Measurements from ENCODE around the gene OXNAD1. TPM values are rescaled to one million over a fixed set of nuclear protein-coding genes. Genes with fewer than 3 reads are reported as not detected.

OXNAD1 gene
- total RNA-seq, 2 experiments from 2014 or later = 26.9 to 27.1 TPM

GRCh38 chr3:16264174-16264707 is 771 bp upstream of the OXNAD1 start:
- peak; percentile 23 for DNase-seq
- Mint-ChIP-seq H3K4me3 (peak overlapping the region; percentile 96), H3K9me3 (no peaks in the 10 kb centered on the region), H3K4me1 (peaks cover 44% of the 10 kb centered on the region), H3K36me3 (ENCODE audit: low read depth) (peaks cover 11% of the 10 kb centered on the region), H3K27me3 (no peaks in the 10 kb centered on the region), H3K27ac (peak overlapping the region; percentile 93)
- ChIA-PET POLR2A (interaction anchor here (0.7 to 3.4 kb wide), 22 partner anchors 10 to 1317 kb away, joined by 3 to 26 read pairs (median 4); partner anchors contain the start of genes CAPN7, NR2C2 and PLCL2), CTCF (interaction anchor here (0.6 to 7.8 kb wide), 15 partner anchors 15 to 1665 kb away, joined by 3 to 75 read pairs (median 6); no protein-coding TSS in a partner anchor)

GRCh38 chr3:16265455-16265786 is 409 bp downstream of the OXNAD1 start:
- Mint-ChIP-seq H3K4me1 (peaks cover 42% of the 10 kb centered on the region), H3K9me3 (no peaks in the 10 kb centered on the region), H3K27ac (peak overlapping the region; percentile 93), H3K36me3 (ENCODE audit: low read depth) (peaks cover 10% of the 10 kb centered on the region), H3K4me3 (peak overlapping the region; percentile 96), H3K27me3 (no peaks in the 10 kb centered on the region)
- ChIA-PET POLR2A (interaction anchor here (0.9 to 3.4 kb wide), 22 partner anchors 9 to 1477 kb away, joined by 3 to 26 read pairs (median 5); partner anchors contain the start of genes CAPN7, NR2C2, RFTN1 and TBC1D5), CTCF (interaction anchor here (1.0 to 7.8 kb wide), 12 partner anchors 9 to 296 kb away, joined by 3 to 75 read pairs (median 7); no protein-coding TSS in a partner anchor)
- no peak for DNase-seq

- ChIA-PET POLR2A (interaction anchor here (1.3 to 3.4 kb wide), 4 partner anchors 12 to 247 kb away, joined by 4 to 17 read pairs (median 8); partner anchors contain the start of gene RFTN1), CTCF (interaction anchor here (0.9 to 7.8 kb wide), 14 partner anchors 12 to 333 kb away, joined by 3 to 75 read pairs (median 14); no protein-coding TSS in a partner anchor)
- H3K4me3 Mint-ChIP-seq = peak overlapping the region; percentile 9
- peaks cover 38% of the 10 kb centered on the region for H3K4me1 Mint-ChIP-seq
- H3K36me3 Mint-ChIP-seq (ENCODE audit: low read depth) = peaks cover 17% of the 10 kb centered on the region
- peak overlapping the region; percentile 41 for H3K27ac Mint-ChIP-seq
- DNase-seq = no peak
- H3K9me3 Mint-ChIP-seq = no peaks in the 10 kb centered on the region
- H3K27me3 Mint-ChIP-seq = no peaks in the 10 kb centered on the region
Observed at GRCh38 chr3:16266714-16267113, 1.7 kb downstream of the OXNAD1 start.

GRCh38 chr3:16270855-16271254 is 5.8 kb downstream of the OXNAD1 start:
- DNase-seq = no peak
- Mint-ChIP-seq H3K9me3 (no peaks in the 10 kb centered on the region), H3K27ac (no peak overlapping the region), H3K36me3 (ENCODE audit: low read depth) (peaks cover 27% of the 10 kb centered on the region), H3K27me3 (no peaks in the 10 kb centered on the region), H3K4me1 (peaks cover 29% of the 10 kb centered on the region), H3K4me3 (no peak overlapping the region)
- ChIA-PET CTCF (interaction anchor here (2.9 to 7.8 kb wide), 2 partner anchors 15 to 19 kb away, joined by 11 to 75 read pairs; no protein-coding TSS in a partner anchor), POLR2A (interaction anchor here (1.4 kb wide), 1 partner anchor 15 kb away, joined by 5 read pairs; no protein-coding TSS in a partner anchor)

GRCh38 chr3:16272588-16272987 is 7.6 kb downstream of the OXNAD1 start:
- Mint-ChIP-seq H3K36me3 (ENCODE audit: low read depth) (peaks cover 30% of the 10 kb centered on the region), H3K27ac (no peak overlapping the region), H3K4me3 (no peak overlapping the region), H3K9me3 (no peaks in the 10 kb centered on the region), H3K27me3 (no peaks in the 10 kb centered on the region), H3K4me1 (peaks cover 12% of the 10 kb centered on the region)
- POLR2A ChIA-PET = interaction anchor here (1.2 kb wide), 1 partner anchor 239 kb away, joined by 3 read pairs; no protein-coding TSS in a partner anchor
- CTCF ChIA-PET = interaction anchor here (0.7 to 2.9 kb wide), 8 partner anchors 14 to 616 kb away, joined by 3 to 11 read pairs (median 4); no protein-coding TSS in a partner anchor
- DNase-seq = no peak

- Mint-ChIP-seq H3K27ac (no peak overlapping the region), H3K9me3 (no peaks in the 10 kb centered on the region), H3K27me3 (no peaks in the 10 kb centered on the region), H3K4me3 (no peak overlapping the region), H3K4me1 (peaks cover 3% of the 10 kb centered on the region), H3K36me3 (ENCODE audit: low read depth) (peaks cover 30% of the 10 kb centered on the region)
- ChIA-PET CTCF (no interaction called here), POLR2A (interaction anchor here (1.2 kb wide), 1 partner anchor 9 kb away, joined by 3 read pairs; the partner anchor contains the start of genes DPH3 and OXNAD1)
- DNase-seq = no peak
Observed at GRCh38 chr3:16273867-16274266, 8.9 kb downstream of the OXNAD1 start.

GRCh38 chr3:16277471-16277870 is 12.5 kb downstream of the OXNAD1 start:
- no peak for DNase-seq
- H3K27me3 Mint-ChIP-seq = no peaks in the 10 kb centered on the region
- no peaks in the 10 kb centered on the region for H3K9me3 Mint-ChIP-seq
- H3K27ac Mint-ChIP-seq = no peak overlapping the region
- CTCF ChIA-PET = interaction anchor here (4.1 kb wide), 1 partner anchor 9 kb away, joined by 17 read pairs; no protein-coding TSS in a partner anchor
- H3K4me1 Mint-ChIP-seq = no peaks in the 10 kb centered on the region
- peaks cover 14% of the 10 kb centered on the region for H3K36me3 Mint-ChIP-seq (ENCODE audit: low read depth)
- POLR2A ChIA-PET = no interaction called here
- H3K4me3 Mint-ChIP-seq = no peak overlapping the region

GRCh38 chr3:16279010-16279801 is 14.2 kb downstream of the OXNAD1 start:
- Mint-ChIP-seq H3K4me1 (peaks cover 3% of the 10 kb centered on the region), H3K4me3 (no peak overlapping the region), H3K36me3 (ENCODE audit: low read depth) (peaks cover 25% of the 10 kb centered on the region), H3K9me3 (no peaks in the 10 kb centered on the region), H3K27me3 (no peaks in the 10 kb centered on the region), H3K27ac (no peak overlapping the region)
- no peak for DNase-seq
- POLR2A ChIA-PET = no interaction called here
- CTCF ChIA-PET = interaction anchor here (4.1 kb wide), 1 partner anchor 11 kb away, joined by 17 read pairs; no protein-coding TSS in a partner anchor

- Mint-ChIP-seq H3K4me1 (peaks cover 16% of the 10 kb centered on the region), H3K27ac (no peak overlapping the region), H3K9me3 (no peaks in the 10 kb centered on the region), H3K36me3 (ENCODE audit: low read depth) (peaks cover 36% of the 10 kb centered on the region), H3K27me3 (no peaks in the 10 kb centered on the region), H3K4me3 (no peak overlapping the region)
- DNase-seq = no peak
- ChIA-PET CTCF (interaction anchor here (1.0 to 4.1 kb wide), 2 partner anchors 12 to 32 kb away, joined by 3 to 17 read pairs; no protein-coding TSS in a partner anchor), POLR2A (interaction anchor here (1.1 to 1.2 kb wide), 2 partner anchors 11 to 16 kb away, joined by 3 to 4 read pairs; partner anchors contain the start of genes DPH3 and OXNAD1)
Observed at GRCh38 chr3:16280671-16281070, 15.7 kb downstream of the OXNAD1 start.

GRCh38 chr3:16284633-16285032 is 19.6 kb downstream of the OXNAD1 start:
- Mint-ChIP-seq H3K36me3 (ENCODE audit: low read depth) (peaks cover 62% of the 10 kb centered on the region), H3K4me1 (peaks cover 49% of the 10 kb centered on the region), H3K4me3 (no peak overlapping the region), H3K27me3 (no peaks in the 10 kb centered on the region), H3K9me3 (no peaks in the 10 kb centered on the region), H3K27ac (peak overlapping the region; percentile 92)
- no peak for DNase-seq
- ChIA-PET POLR2A (interaction anchor here (2.3 kb wide), 1 partner anchor 19 kb away, joined by 9 read pairs; no protein-coding TSS in a partner anchor), CTCF (interaction anchor here (0.7 to 3.6 kb wide), 3 partner anchors 16 to 35 kb away, joined by 3 to 35 read pairs (median 18); no protein-coding TSS in a partner anchor)

- Mint-ChIP-seq H3K9me3 (no peaks in the 10 kb centered on the region), H3K4me1 (peaks cover 64% of the 10 kb centered on the region), H3K4me3 (peak overlapping the region; percentile 81), H3K27me3 (no peaks in the 10 kb centered on the region), H3K27ac (peak overlapping the region; percentile 92), H3K36me3 (ENCODE audit: low read depth) (peaks cover 67% of the 10 kb centered on the region)
- ChIA-PET CTCF (interaction anchor here (0.9 to 3.6 kb wide), 11 partner anchors 15 to 598 kb away, joined by 3 to 35 read pairs (median 5); partner anchors contain the start of genes DPH3 and OXNAD1), POLR2A (interaction anchor here (0.7 to 2.3 kb wide), 19 partner anchors 8 to 866 kb away, joined by 3 to 26 read pairs (median 4); partner anchors contain the start of genes DPH3 and OXNAD1)
- DNase-seq = peak; percentile 82
Observed at GRCh38 chr3:16286161-16286560, 21.1 kb downstream of the OXNAD1 start.

- POLR2A ChIA-PET = interaction anchor here (0.6 to 2.3 kb wide), 16 partner anchors 14 to 865 kb away, joined by 3 to 26 read pairs (median 4); partner anchors contain the start of genes DPH3 and OXNAD1
- CTCF ChIA-PET = interaction anchor here (0.7 to 3.6 kb wide), 10 partner anchors 16 to 263 kb away, joined by 3 to 35 read pairs (median 7); partner anchors contain the start of genes DPH3 and OXNAD1
- no peak for DNase-seq
- H3K36me3 Mint-ChIP-seq (ENCODE audit: low read depth) = peaks cover 72% of the 10 kb centered on the region
- H3K27ac Mint-ChIP-seq = peak overlapping the region; percentile 92
- peak overlapping the region; percentile 81 for H3K4me3 Mint-ChIP-seq
- H3K27me3 Mint-ChIP-seq = no peaks in the 10 kb centered on the region
- no peaks in the 10 kb centered on the region for H3K9me3 Mint-ChIP-seq
- H3K4me1 Mint-ChIP-seq = peaks cover 71% of the 10 kb centered on the region
Observed at GRCh38 chr3:16286751-16287543, 21.9 kb downstream of the OXNAD1 start.
